Measurements from ENCODE around the gene ANTXR2.

GRCh38 chr4:80022282-80022681 is 50.7 kb downstream of the ANTXR2 start:
- no peak for TF ChIP-seq REST (IDR thresholded peaks at IDR 0.05; ENCODE audit: low read depth)
- TF ChIP-seq YY1 (IDR thresholded peaks at IDR 0.05; ENCODE audit: low read depth) = no peak
- no peak for TF ChIP-seq EP300 (IDR thresholded peaks at IDR 0.05; ENCODE audit: borderline replicate concordance)
- no peak for TF ChIP-seq TEAD4 (IDR thresholded peaks at IDR 0.05)
- TF ChIP-seq MAX (IDR thresholded peaks at IDR 0.05) = no peak
- TF ChIP-seq CEBPB (IDR thresholded peaks at IDR 0.05) = no peak
- TF ChIP-seq TAF1 (IDR thresholded peaks at IDR 0.05; ENCODE audit: low read depth) = no peak
- TF ChIP-seq ZBTB7A (IDR thresholded peaks at IDR 0.05; ENCODE audit: low read depth) = no peak
- TF ChIP-seq FOXM1 (IDR thresholded peaks at IDR 0.05; ENCODE audit: borderline replicate concordance, low read depth) = no peak
- TF ChIP-seq RAD21 (IDR thresholded peaks at IDR 0.05; ENCODE audit: low read depth) = no peak
- no peak for TF ChIP-seq TCF12 (IDR thresholded peaks at IDR 0.05; ENCODE audit: low read depth)

All from Ishikawa (cell line).